ENCODE measurements around the gene MYT1. TPM values are rescaled to one million over a fixed set of nuclear protein-coding genes. Genes with fewer than 3 reads are reported as not detected.
"Not testable (repeated sequence)": the region's sequence is repeated elsewhere in the genome, so short reads cannot be mapped to it uniquely, and the experiment has no call there.

MYT1 gene
- total RNA-seq, 1 experiment from 2014 or later = not detected

DNA sequence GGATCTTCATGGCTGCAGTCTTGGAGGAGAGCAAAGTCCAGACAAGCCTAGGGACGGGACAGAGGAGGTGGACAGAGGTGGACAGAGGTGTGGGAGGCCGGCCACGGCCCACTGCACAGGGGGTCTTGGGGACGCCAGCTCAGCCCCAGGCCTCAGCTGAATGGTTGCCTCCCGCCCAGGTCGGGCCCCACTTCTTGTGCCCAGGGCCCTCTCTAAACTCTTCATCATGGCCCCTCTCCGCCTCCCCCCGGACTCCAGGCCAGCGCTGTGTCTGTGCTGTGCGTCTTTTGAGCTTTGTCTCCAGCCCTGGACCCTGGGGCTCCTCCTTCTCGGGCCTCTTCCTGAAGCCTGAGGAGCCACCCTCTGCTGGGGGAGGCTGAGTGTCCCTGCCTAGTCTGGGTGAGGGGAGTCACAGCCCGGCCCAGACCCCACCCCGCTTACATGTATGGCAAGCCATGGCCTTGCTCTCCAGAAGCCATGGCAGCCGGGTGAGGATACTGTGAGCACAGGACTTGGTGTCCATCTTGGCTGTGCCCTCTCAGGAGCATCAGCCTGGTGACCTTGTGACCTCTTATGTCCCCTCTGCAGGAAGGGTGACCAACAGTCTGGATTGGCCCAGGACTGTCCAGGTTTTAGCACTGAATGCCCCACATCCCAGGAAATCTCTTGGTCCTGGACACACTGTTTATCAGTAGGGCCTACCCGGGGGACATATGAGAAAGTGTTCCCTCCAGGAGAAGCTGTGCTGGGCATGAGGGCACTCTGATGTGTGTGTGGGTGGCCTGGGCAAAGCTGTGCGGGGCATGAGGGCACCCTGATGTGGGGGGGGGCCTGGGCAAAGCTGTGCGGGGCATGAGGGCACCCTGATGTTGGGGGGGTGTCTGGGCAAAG is 47.5 kb upstream of the MYT1 start:
- no peak overlapping the region for H3K27ac Mint-ChIP-seq (ENCODE audit: low read depth, unreplicated experiment)
- peaks cover 8% of the 10 kb centered on the region for H3K27me3 Mint-ChIP-seq (ENCODE audit: insufficient read depth, unreplicated experiment)
- CTCF ChIA-PET = interaction anchor here (0.9 to 1.9 kb wide), 4 partner anchors 16 to 78 kb away, joined by 3 to 6 read pairs (median 4); no protein-coding TSS in a partner anchor
- intact Hi-C loops (cut with micrococcal nuclease) = no loop called here
- H3K9me3 Mint-ChIP-seq (ENCODE audit: unreplicated experiment) = no peaks in the 10 kb centered on the region
- BruUV-seq (replicated peaks) = no TSS peak
- TF ChIP-seq, protein P1, sequence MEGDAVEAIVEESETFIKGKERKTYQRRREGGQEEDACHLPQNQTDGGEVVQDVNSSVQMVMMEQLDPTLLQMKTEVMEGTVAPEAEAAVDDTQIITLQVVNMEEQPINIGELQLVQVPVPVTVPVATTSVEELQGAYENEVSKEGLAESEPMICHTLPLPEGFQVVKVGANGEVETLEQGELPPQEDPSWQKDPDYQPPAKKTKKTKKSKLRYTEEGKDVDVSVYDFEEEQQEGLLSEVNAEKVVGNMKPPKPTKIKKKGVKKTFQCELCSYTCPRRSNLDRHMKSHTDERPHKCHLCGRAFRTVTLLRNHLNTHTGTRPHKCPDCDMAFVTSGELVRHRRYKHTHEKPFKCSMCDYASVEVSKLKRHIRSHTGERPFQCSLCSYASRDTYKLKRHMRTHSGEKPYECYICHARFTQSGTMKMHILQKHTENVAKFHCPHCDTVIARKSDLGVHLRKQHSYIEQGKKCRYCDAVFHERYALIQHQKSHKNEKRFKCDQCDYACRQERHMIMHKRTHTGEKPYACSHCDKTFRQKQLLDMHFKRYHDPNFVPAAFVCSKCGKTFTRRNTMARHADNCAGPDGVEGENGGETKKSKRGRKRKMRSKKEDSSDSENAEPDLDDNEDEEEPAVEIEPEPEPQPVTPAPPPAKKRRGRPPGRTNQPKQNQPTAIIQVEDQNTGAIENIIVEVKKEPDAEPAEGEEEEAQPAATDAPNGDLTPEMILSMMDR (IDR thresholded peaks at IDR 0.05; ENCODE audit: unreplicated experiment) = no peak
- no peak for DNase-seq (ENCODE audit: unreplicated experiment)
- no peak overlapping the region for H3K4me3 Mint-ChIP-seq (ENCODE audit: unreplicated experiment)
- H3K36me3 Mint-ChIP-seq (ENCODE audit: insufficient read depth, unreplicated experiment) = no peaks in the 10 kb centered on the region
- H3K4me1 Mint-ChIP-seq (ENCODE audit: insufficient read depth, unreplicated experiment) = no peaks in the 10 kb centered on the region
- POLR2A ChIA-PET = no interaction called here

DNA sequence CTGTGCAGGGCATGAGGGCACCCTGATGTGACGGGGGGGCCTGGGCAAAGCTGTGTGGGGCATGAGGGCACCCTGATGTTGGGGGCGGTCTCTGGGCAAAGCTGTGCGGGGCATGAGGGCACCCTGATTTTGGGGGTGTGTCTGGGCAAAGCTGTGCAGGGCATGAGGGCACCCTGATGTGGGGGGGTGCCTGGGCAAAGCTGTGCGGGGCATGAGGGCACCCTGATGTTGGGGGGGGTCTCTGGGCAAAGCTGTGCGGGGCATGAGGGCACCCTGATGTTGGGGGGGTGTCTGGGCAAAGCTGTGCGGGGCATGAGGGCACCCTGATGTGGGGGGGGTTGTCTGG is 46.8 kb upstream of the MYT1 start:
- H3K4me3 Mint-ChIP-seq (ENCODE audit: unreplicated experiment); BruUV-seq (replicated peaks); POLR2A ChIA-PET; H3K4me1 Mint-ChIP-seq (ENCODE audit: insufficient read depth, unreplicated experiment); intact Hi-C loops (cut with micrococcal nuclease); H3K27ac Mint-ChIP-seq (ENCODE audit: low read depth, unreplicated experiment); DNase-seq (ENCODE audit: unreplicated experiment); H3K9me3 Mint-ChIP-seq (ENCODE audit: unreplicated experiment); H3K36me3 Mint-ChIP-seq (ENCODE audit: insufficient read depth, unreplicated experiment): not testable (repeated sequence)
- CTCF ChIA-PET = interaction anchor here (1.2 to 5.7 kb wide), 2 partner anchors 35 to 79 kb away, joined by 4 to 93 read pairs; partner anchors contain the start of genes LKAAEAR1, OPRL1 and RGS19
- H3K27me3 Mint-ChIP-seq (ENCODE audit: insufficient read depth, unreplicated experiment) = peaks cover 14% of the 10 kb centered on the region

- BruUV-seq (replicated peaks) = no TSS peak
Observed at GRCh38 chr20:64119301-64119680, 45.0 kb upstream of the MYT1 start.

DNA sequence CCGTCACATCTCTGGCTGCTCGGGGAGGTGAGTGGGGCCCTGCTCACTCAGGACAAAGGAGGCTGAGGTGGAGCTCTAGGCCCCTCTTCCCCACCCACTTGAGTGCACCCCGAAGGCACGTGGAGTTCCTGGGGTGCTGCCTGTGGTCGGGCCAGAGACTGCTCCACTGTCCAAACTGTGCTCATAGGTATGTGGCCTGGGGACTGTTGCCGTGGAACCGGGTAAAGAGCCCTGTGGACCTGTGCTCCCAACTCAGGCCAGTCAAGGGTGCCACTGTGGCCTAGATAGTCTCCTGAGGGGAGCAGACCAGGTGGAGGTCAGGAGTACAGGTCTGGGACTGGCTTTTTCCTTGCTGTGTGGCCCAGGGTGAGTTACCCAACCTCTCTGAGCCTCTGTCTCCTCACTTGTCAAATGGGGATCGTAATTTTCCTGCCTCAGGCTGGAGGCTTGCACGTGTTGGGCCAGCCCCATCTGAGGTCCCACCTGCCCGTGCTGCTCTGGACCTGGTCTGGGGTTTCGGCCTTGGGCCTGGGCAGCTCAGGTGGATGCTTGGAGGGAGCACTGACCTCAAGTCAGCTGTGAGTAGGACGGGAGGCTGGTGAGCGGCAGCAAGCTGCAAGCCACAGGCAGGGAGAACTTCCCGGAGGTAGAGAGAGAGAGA is 44.4 kb upstream of the MYT1 start:
- Mint-ChIP-seq H3K27ac (ENCODE audit: low read depth, unreplicated experiment) (no peak overlapping the region), H3K36me3 (ENCODE audit: insufficient read depth, unreplicated experiment) (no peaks in the 10 kb centered on the region), H3K4me3 (ENCODE audit: unreplicated experiment) (no peak overlapping the region), H3K9me3 (ENCODE audit: unreplicated experiment) (no peaks in the 10 kb centered on the region), H3K27me3 (ENCODE audit: insufficient read depth, unreplicated experiment) (peaks cover 38% of the 10 kb centered on the region), H3K4me1 (ENCODE audit: insufficient read depth, unreplicated experiment) (no peaks in the 10 kb centered on the region)
- POLR2A ChIA-PET = interaction anchor here (0.6 to 1.6 kb wide), 6 partner anchors 8 to 412 kb away, joined by 3 to 6 read pairs (median 4); partner anchors contain the start of genes ARFRP1, LKAAEAR1 and ZGPAT
- intact Hi-C loops (cut with micrococcal nuclease) = loop anchor here (1.0 to 2.0 kb wide), 3 partner anchors 37 to 141 kb away; partner anchors contain the start of gene SAMD10
- TF ChIP-seq, protein P1 (IDR thresholded peaks at IDR 0.05; ENCODE audit: unreplicated experiment) = no peak
- CTCF ChIA-PET = interaction anchor here (0.6 to 5.7 kb wide), 35 partner anchors 9 to 920 kb away, joined by 3 to 93 read pairs (median 5); partner anchors contain the start of genes C20orf204, LKAAEAR1, OPRL1 and RGS19
- no peak for DNase-seq (ENCODE audit: unreplicated experiment)
- BruUV-seq (replicated peaks) = no TSS peak

More at GRCh38 chr20:64119301-64119680, 45.0 kb upstream of the MYT1 start:
- no peaks in the 10 kb centered on the region for H3K4me1 Mint-ChIP-seq (ENCODE audit: insufficient read depth, unreplicated experiment)
- TF ChIP-seq, protein P1 (IDR thresholded peaks at IDR 0.05; ENCODE audit: unreplicated experiment) = no peak
- no peaks in the 10 kb centered on the region for H3K9me3 Mint-ChIP-seq (ENCODE audit: unreplicated experiment)
- no peaks in the 10 kb centered on the region for H3K36me3 Mint-ChIP-seq (ENCODE audit: insufficient read depth, unreplicated experiment)
- H3K27me3 Mint-ChIP-seq (ENCODE audit: insufficient read depth, unreplicated experiment) = peaks cover 33% of the 10 kb centered on the region
- POLR2A ChIA-PET = no interaction called here
- no peak overlapping the region for H3K27ac Mint-ChIP-seq (ENCODE audit: low read depth, unreplicated experiment)
- DNase-seq (ENCODE audit: unreplicated experiment) = no peak
- H3K4me3 Mint-ChIP-seq (ENCODE audit: unreplicated experiment) = no peak overlapping the region
- intact Hi-C loops (cut with micrococcal nuclease) = no loop called here
- CTCF ChIA-PET = interaction anchor here (0.6 to 5.7 kb wide), 18 partner anchors 15 to 623 kb away, joined by 3 to 93 read pairs (median 5); partner anchors contain the start of genes LKAAEAR1, OPRL1, RGS19 and SAMD10

Measured in MCF 10A (cell line).